Renal cortex interstitium (tissue), 11 donors: ENCODE data around the gene CCDC69. TPM values are rescaled to one million over a fixed set of nuclear protein-coding genes. Genes with fewer than 3 reads are reported as not detected.

Experiments used
- DNase-seq, 11 donors: peaks; one replicate each; pipeline ENCODE4 v3.0.0-alpha.2; 2013; ENCODE audit warnings: low read depth in 9 of 11, low spot score in 4 of 11; ENCODE audit errors: extremely low read depth in 1 of 11
- polyA plus RNA-seq, 3 donors: library from polyadenylated mRNA; unstranded; fragments of 120-200 nt; gene quantifications; one replicate each; pipeline ENCODE4 v1.2.1, GENCODE V29; 2013; ENCODE audit not compliant: insufficient read length in 3 of 3

CCDC69 gene
- polyA plus RNA-seq, 3 donors: 3.9 to 5.4 (median 4.5) TPM

DNA sequence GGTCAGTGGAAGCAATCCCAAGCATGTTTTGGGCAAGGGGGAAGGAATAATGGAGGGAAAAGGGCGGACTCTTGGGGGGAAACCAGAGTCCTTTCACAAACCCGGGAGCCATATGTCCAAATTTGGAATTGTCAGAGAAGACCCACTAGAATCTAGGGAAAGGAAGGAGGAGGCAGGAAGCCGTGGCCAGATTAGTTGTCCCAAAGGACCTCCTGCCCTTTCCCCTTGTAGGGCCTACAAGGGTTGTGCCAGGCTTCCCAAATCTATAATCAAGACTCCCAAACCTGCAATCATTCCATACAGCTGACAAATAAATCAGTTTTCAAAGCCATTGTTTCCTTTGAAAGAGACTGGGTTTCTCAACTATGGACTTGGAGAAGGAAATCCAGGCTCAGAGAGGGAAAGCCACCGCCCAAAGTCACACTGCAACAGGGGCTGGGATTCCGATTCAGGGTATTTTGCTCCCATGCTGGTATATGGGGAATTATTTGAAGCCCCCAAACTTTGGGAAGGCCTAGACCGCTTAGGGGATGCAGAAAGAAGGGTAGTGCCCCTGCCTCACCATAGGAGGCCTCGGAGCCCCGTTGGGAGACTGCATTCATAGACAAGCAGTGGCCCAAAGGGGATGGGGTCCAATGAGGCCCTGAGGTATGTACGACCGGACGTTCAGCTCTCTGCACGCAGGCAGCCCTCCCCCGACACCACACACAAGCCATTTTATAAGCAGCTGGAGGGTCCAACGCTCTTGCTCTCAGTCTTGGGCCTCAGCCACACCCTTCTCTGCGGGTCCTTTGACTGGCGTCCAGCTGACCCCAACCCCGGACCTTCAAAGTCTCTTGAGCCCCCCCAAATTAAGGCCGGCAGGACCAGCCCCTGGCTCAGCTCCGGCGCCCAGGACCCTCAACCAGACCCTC lies 67.1 kb downstream of the CCDC69 start:
- DNase-seq: no peak

GRCh38 chr5:151155775-151156506 lies 68.0 kb downstream of the CCDC69 start:
- no peak for DNase-seq

- no peak for DNase-seq
Observed at GRCh38 chr5:151154931-151155774, 68.7 kb downstream of the CCDC69 start.

DNA sequence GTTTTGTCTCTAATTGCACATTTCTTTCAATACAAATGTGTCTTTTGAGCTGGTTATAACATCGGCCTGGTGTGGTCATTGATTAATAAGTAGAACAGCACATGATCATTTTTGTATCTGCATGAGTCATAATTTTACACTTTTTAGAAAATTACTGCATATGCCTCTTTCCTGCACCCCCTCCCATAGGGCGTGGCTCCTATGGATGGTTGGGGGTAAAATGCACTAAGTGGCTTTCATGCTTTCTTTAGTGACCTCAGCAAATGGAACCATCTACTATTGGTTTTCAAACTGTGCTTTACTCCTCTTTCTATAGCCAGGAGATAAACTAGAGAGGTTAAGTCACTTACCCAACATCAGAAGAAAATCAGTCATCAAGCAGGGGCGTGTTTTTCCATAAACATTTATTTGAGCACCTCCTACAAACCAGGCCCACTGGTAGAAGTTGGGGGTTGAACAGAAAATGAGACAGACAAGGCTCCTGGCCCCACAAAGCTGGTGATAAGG lies 70.1 kb downstream of the CCDC69 start:
- DNase-seq: no peak

DNA sequence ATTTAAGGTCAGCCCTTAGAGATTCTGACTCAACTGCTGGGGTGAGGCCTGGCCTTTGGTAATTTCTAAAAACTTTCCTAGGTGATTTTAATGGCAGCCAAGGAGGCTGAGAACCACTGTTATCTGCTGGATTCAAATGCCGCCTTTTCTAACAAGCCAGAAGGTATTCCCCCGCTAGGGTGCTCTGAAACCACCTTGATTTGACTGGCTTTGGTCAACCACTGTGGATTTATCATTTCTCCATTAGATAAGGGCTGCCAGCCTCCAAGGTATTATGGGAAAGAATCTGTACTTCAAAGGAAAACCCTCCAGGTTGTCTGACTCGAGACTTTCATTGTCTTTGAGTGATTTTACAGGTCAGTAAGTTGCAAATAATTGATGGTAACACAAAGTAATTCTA lies 70.6 kb downstream of the CCDC69 start:
- no peak for DNase-seq

DNA sequence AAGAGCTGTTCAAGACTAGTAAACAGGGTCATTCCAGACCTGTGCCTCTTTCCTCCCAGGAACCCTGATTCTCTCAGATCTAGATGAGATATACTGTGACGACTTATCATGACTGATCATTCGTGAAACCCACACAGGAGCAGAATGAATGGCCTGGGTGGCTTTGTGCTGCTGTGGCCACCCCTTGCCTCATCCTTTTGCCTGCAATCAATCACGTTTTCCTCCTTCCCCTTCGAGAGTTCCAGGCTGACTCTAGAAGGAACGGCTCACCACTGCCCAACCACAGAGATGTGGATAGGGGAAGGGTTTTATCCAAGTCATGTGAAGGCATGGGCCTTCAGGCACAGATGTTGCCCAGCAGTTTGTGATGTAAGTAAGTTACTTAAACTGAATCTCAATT lies 72.1 kb downstream of the CCDC69 start:
- no peak for DNase-seq

DNA sequence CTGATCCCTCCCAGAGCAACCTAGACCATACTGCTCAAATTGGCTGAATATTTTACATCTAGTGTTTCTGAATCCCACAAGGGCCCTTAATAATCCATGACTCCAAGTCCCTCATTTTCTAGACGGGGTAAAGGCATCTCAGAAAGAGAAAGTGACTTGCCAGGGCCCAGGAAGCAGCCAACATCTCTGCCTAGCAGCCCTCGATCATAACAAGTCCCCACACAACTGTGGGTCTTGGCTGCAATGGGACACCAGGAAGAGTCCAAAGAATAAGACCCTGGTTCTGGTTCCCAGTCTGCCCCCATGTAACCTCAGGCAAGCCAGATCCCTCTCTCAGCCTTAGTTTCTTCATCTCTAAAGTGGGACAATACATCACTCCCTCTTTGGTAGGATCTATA lies 72.6 kb downstream of the CCDC69 start:
- DNase-seq: no peak

GRCh38 chr5:151150471-151151262 lies 73.2 kb downstream of the CCDC69 start:
- peak in 3 of 11 donors; percentile 47 to 60 (median 51) for DNase-seq

- DNase-seq: no peak
Observed at GRCh38 chr5:151148583-151148982, 75.3 kb downstream of the CCDC69 start.

GRCh38 chr5:151147033-151147432 lies 76.9 kb downstream of the CCDC69 start:
- DNase-seq: no peak

DNA sequence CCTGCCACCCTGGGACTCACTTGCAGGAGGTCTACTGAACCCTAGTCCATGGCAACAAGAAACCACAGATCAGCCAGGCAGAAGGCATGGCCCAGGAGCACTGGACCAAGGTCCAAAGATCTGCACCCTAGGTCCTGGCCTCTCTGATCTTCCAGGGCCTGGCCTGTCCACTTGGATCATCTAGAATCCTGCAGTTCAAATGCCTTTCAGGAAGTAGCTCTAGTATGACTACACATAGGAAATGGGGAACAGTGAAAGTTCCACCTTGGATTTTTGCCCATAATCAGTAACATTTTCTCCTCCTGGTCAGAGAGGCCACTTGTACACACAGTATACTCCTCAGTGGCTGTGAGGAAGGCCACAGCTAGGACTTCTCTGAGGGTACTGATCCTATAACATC lies 77.8 kb downstream of the CCDC69 start:
- no peak for DNase-seq

GRCh38 chr5:151144922-151145321 lies 79.0 kb downstream of the CCDC69 start:
- DNase-seq: no peak

DNA sequence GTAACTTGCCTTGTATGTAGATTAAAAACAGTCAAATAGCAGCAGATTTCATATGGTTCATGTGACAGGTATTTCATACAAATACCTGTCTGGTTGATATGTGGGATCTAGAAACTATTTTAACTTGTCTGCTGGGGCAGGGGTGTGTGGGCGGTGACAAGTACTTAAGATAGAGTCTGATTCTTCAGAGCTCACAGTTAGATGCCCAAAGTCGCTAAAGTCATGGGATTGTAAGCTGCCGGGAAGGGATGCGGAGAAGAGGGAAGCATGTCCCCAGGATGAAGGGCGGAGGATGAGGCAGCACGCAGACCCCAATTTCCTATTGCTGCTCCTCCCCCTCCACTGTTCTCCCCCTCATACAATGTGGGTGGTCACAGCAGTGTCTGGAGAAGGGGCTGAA lies 79.6 kb downstream of the CCDC69 start:
- no peak for DNase-seq

GRCh38 chr5:151143645-151144044 lies 80.2 kb downstream of the CCDC69 start:
- DNase-seq: no peak

DNA sequence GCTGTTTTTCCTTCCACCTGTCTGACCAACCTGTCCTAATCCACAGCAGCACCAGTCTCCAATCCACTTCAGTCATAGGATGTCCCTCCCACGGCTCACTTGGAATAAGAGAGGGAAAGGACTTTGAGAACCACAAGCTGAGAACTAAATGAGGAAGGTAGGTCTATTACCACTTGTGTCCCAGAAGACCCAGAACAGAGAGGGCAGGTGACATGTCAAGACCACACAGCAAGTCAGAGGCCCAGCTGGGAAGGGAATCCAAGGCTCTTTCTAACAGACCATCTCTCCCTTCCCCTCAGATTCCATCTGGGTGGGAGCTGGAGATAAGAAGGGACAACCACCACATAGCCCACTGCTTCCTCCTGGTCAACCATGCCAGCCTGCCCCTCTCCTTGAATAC lies 81.0 kb downstream of the CCDC69 start:
- no peak for DNase-seq

DNA sequence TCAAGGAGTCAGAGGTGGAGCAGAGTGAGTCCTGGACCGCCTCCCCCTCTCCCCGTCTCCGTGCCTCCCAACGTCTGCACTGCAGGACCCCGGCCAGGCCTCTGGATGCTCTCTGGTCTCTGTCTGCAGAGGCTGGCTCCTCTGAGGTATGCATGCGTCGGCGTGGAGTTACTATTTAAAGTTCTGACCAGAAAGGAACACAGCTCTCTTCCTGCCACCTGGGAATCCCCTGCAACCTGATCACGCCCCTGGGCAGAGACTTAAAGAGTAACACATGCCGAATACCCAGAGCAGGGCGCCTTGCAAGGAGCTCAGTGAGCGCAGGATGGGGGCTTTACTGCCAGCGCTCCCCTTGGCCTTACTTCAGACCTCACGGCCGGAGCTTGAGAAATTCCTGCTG lies 82.4 kb downstream of the CCDC69 start:
- no peak for DNase-seq

GRCh38 chr5:151140686-151141459 lies 83.0 kb downstream of the CCDC69 start:
- DNase-seq: no peak

DNA sequence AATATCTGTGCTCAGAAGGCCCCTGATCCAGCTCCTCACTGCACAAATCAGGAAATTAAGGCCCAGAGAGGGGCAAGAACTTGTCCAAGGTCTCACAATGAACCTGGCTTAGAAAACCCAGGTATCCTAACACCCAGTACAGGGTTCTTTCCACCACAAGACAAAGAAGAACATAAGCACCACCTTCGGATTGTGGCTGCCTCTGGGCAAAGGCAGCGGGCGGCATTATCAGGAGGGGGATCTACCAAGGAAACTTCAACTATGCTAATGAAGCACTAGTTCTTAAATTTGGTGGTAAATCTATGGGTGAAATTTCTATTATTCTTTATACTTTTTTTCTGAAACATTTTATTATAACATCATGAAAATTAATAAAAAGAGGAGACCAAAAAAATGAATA lies 84.2 kb downstream of the CCDC69 start:
- DNase-seq: no peak
